Measurements from ENCODE around the gene ATP9A. TPM values are rescaled to one million over a fixed set of nuclear protein-coding genes. Genes with fewer than 3 reads are reported as not detected.

Gene ATP9A
- total RNA-seq, 1 donor from 2014 or later, result 88.1 TPM

GRCh38 chr20:51578145-51578459, 190.1 kb downstream of the ATP9A start:
- no peak for DNase-seq (ENCODE audit: low spot score, unreplicated experiment)
- Mint-ChIP-seq H3K4me3 (ENCODE audit: low read depth) (no peak overlapping the region), H3K27me3 (peaks cover 2% of the 10 kb centered on the region), H3K27ac (no peak overlapping the region), H3K9me3 (ENCODE audit: low read depth) (peaks cover 3% of the 10 kb centered on the region), H3K36me3 (ENCODE audit: insufficient read depth) (no peaks in the 10 kb centered on the region), H3K4me1 (ENCODE audit: low read depth) (no peaks in the 10 kb centered on the region)
- TF ChIP-seq CTCF (IDR thresholded peaks at IDR 0.05; ENCODE audit: unreplicated experiment), result no peak

GRCh38 chr20:51577432-51578144, 190.6 kb downstream of the ATP9A start:
- no peaks in the 10 kb centered on the region for H3K4me1 Mint-ChIP-seq (ENCODE audit: low read depth)
- no peak overlapping the region for H3K27ac Mint-ChIP-seq
- no peak for TF ChIP-seq CTCF (IDR thresholded peaks at IDR 0.05; ENCODE audit: unreplicated experiment)
- peaks cover 3% of the 10 kb centered on the region for H3K9me3 Mint-ChIP-seq (ENCODE audit: low read depth)
- H3K27me3 Mint-ChIP-seq, result peaks cover 2% of the 10 kb centered on the region
- H3K4me3 Mint-ChIP-seq (ENCODE audit: low read depth), result no peak overlapping the region
- DNase-seq (ENCODE audit: low spot score, unreplicated experiment), result no peak
- H3K36me3 Mint-ChIP-seq (ENCODE audit: insufficient read depth), result no peaks in the 10 kb centered on the region

GRCh38 chr20:51575486-51575885, 192.7 kb downstream of the ATP9A start:
- no peak for DNase-seq (ENCODE audit: low spot score, unreplicated experiment)
- H3K4me3 Mint-ChIP-seq (ENCODE audit: low read depth), result no peak overlapping the region
- peaks cover 3% of the 10 kb centered on the region for H3K9me3 Mint-ChIP-seq (ENCODE audit: low read depth)
- H3K27ac Mint-ChIP-seq, result no peak overlapping the region
- H3K27me3 Mint-ChIP-seq, result peaks cover 9% of the 10 kb centered on the region
- H3K4me1 Mint-ChIP-seq (ENCODE audit: low read depth), result no peaks in the 10 kb centered on the region
- TF ChIP-seq CTCF (IDR thresholded peaks at IDR 0.05; ENCODE audit: unreplicated experiment), result no peak
- no peaks in the 10 kb centered on the region for H3K36me3 Mint-ChIP-seq (ENCODE audit: insufficient read depth)

GRCh38 chr20:51574248-51575033, 193.7 kb downstream of the ATP9A start:
- no peak for DNase-seq (ENCODE audit: low spot score, unreplicated experiment)
- H3K4me3 Mint-ChIP-seq (ENCODE audit: low read depth), result no peak overlapping the region
- H3K36me3 Mint-ChIP-seq (ENCODE audit: insufficient read depth), result no peaks in the 10 kb centered on the region
- peaks cover 3% of the 10 kb centered on the region for H3K9me3 Mint-ChIP-seq (ENCODE audit: low read depth)
- H3K27ac Mint-ChIP-seq, result no peak overlapping the region
- H3K4me1 Mint-ChIP-seq (ENCODE audit: low read depth), result no peaks in the 10 kb centered on the region
- peaks cover 18% of the 10 kb centered on the region for H3K27me3 Mint-ChIP-seq
- no peak for TF ChIP-seq CTCF (IDR thresholded peaks at IDR 0.05; ENCODE audit: unreplicated experiment)

GRCh38 chr20:51573576-51574243, 194.5 kb downstream of the ATP9A start:
- no peak overlapping the region for H3K27ac Mint-ChIP-seq
- H3K36me3 Mint-ChIP-seq (ENCODE audit: insufficient read depth), result no peaks in the 10 kb centered on the region
- DNase-seq (ENCODE audit: low spot score, unreplicated experiment), result no peak
- no peak for TF ChIP-seq CTCF (IDR thresholded peaks at IDR 0.05; ENCODE audit: unreplicated experiment)
- peaks cover 23% of the 10 kb centered on the region for H3K27me3 Mint-ChIP-seq
- no peaks in the 10 kb centered on the region for H3K4me1 Mint-ChIP-seq (ENCODE audit: low read depth)
- H3K4me3 Mint-ChIP-seq (ENCODE audit: low read depth), result no peak overlapping the region
- H3K9me3 Mint-ChIP-seq (ENCODE audit: low read depth), result peaks cover 3% of the 10 kb centered on the region

Measured in progenitor cell of endocrine pancreas (in vitro differentiated cells).